H1 (cell line): ENCODE results near the gene MASP1.

Source experiments
- ATF3 ChIP-seq: IDR thresholded peaks from 2 replicates; pipeline ENCODE4 v1.6.1; 2011; ENCODE audit warnings: low read depth, mild to moderate bottlenecking, low read length; ENCODE audit not compliant: insufficient read depth
- CHD1 ChIP-seq: IDR thresholded peaks from 2 replicates; pipeline ENCODE4 v1.6.1; 2012; ENCODE audit warnings: low read depth, low read length, improper control_type of control experiment
- CREB1 ChIP-seq: IDR thresholded peaks from 2 replicates; pipeline ENCODE4 v1.6.1; 2012; ENCODE audit warnings: inconsistent platforms
- CTCF ChIP-seq, 3 experiments: IDR thresholded peaks; 1 replicate in 2 of 3; 2 replicates in 1 of 3; pipeline versions ENCODE4 v1.5.1 to v1.6.1; 2011; ENCODE audit warnings: low read length in 3 of 3, mild to moderate bottlenecking in 3 of 3, inconsistent platforms in 2 of 3, low read depth in 1 of 3, moderate library complexity in 1 of 3; ENCODE audit not compliant: insufficient read depth in 1 of 3; ENCODE audit errors: control extremely low read depth in 1 of 3
- EZH2 ChIP-seq: fragments of 200-600 bp; sonication (generic); IDR thresholded peaks from 2 replicates; pipeline ENCODE4 v1.7.1; 2012; ENCODE audit warnings: low read depth, mild to moderate bottlenecking, moderate library complexity, low read length, inconsistent platforms; ENCODE audit not compliant: severe bottlenecking
- GABPA ChIP-seq: IDR thresholded peaks from 2 replicates; pipeline ENCODE4 v1.6.1; 2011; ENCODE audit warnings: mild to moderate bottlenecking, low read length, moderate library complexity, borderline replicate concordance; ENCODE audit not compliant: insufficient read depth
- HDAC2 ChIP-seq, 2 experiments: fragments of 300-600 bp in 1 of 2; sonication (generic) in 1 of 2; IDR thresholded peaks; 2 replicates each; pipeline ENCODE4 v1.6.1; 2011 to 2012; ENCODE audit warnings: low read depth in 2 of 2, low read length in 2 of 2, mild to moderate bottlenecking in 2 of 2, moderate library complexity in 2 of 2, borderline replicate concordance in 1 of 2, inconsistent platforms in 1 of 2
- POLR2A ChIP-seq, 2 experiments: IDR thresholded peaks; 1 replicate in 1 of 2; 2 replicates in 1 of 2; pipeline ENCODE4 v1.6.1; 2011; ENCODE audit warnings: low read depth in 2 of 2, low read length in 2 of 2, mild to moderate bottlenecking in 2 of 2; ENCODE audit errors: control extremely low read depth in 1 of 2
- RXRA ChIP-seq: IDR thresholded peaks from 2 replicates; pipeline ENCODE4 v1.6.1; 2011; ENCODE audit warnings: low read depth, mild to moderate bottlenecking, low read length, moderate library complexity; ENCODE audit not compliant: insufficient read depth
- USF2 ChIP-seq: IDR thresholded peaks from 2 replicates; pipeline ENCODE4 v1.6.1; 2011; ENCODE audit warnings: low read length, improper control_type of control experiment
- YY1 ChIP-seq: IDR thresholded peaks from 2 replicates; pipeline ENCODE4 v1.6.1; 2011; ENCODE audit warnings: low read depth, mild to moderate bottlenecking, low read length

- TF ChIP-seq CREB1: no peak
- no peak for TF ChIP-seq RXRA
- TF ChIP-seq CHD1: no peak
- TF ChIP-seq USF2: no peak
- no peak for TF ChIP-seq POLR2A (IDR thresholded peaks at IDR 0.05; ENCODE audit: control extremely low read depth in 1 of 2, low read depth in 2 of 2, low read length in 2 of 2)
- TF ChIP-seq ATF3: no peak
- no peak for TF ChIP-seq EZH2
- no peak for TF ChIP-seq CTCF (IDR thresholded peaks at IDR 0.05; ENCODE audit: control extremely low read depth in 1 of 3, insufficient read depth in 1 of 3, low read depth in 1 of 3, low read length in 3 of 3)
- no peak for TF ChIP-seq YY1
- no peak for TF ChIP-seq GABPA
- TF ChIP-seq HDAC2 (IDR thresholded peaks at IDR 0.05; ENCODE audit: borderline replicate concordance in 1 of 2, low read depth in 2 of 2, low read length in 2 of 2): no peak
Measured at GRCh38 chr3:187286467-187287059, 5.0 kb downstream of the MASP1 start.
